ENCODE data around the gene ATF6B.

ATF6B gene

DNA sequence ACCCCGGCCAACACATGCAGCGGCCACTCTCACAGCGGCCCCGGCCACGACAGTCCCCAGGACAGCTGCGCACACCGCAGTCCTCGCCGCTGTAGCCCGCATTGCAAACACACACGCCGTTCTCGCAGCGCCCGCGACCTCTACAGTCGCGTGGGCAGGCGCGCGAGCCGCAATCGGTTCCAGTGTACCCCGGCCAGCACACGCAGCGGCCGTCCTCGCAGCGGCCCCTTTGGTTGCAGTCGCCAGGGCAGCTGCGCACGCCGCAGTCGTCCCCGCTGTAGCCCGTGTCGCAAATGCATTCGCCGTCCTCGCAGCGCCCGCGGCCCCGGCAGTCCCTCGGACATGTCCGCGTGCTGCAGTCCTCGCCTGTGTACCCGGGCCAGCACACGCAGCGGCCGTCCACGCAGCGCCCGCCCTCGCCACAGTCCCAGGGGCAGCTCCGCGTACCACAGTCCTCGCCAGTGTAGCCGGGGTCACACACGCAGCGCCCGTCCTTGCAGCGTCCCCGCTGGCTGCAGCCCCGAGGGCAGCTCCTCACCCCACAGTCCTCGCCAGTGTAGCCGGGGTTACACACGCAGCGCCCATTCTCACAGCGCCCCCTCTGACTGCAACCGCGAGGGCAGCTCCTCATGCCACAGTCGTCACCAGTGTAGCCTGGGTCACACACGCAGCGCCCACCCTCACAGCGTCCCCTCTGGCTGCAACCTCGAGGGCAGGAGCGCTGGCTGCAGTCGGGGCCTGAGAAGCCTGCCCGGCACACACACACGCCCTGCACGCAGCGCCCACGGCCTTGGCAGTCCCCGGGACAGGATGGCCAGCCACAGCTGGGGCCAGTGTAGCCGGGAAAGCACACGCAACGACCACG lies 31.4 kb downstream of the ATF6B start:
- Mint-ChIP-seq H3K4me3 (no peak overlapping the region), H3K36me3 (no peaks in the 10 kb centered on the region), H3K27ac (no peak overlapping the region), H3K27me3 (peaks cover 86% of the 10 kb centered on the region), H3K4me1 (no peaks in the 10 kb centered on the region), H3K9me3 (no peaks in the 10 kb centered on the region)
- CTCF ChIA-PET, result no interaction called here
- no peak for DNase-seq

DNA sequence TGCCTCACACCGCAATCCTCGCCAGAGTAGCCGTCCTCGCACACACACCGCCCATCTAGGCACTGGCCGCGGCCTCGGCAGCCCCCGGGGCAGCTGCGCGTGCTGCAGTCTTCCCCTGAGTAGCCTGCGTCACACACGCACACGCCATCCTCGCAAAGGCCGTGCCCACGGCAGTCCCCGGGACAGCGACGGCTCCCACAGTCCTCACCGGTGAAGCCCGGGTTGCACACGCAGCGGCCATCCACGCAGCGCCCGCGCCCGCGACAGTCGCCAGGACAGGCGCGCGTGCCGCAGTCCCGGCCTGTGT lies 32.0 kb downstream of the ATF6B start:
- H3K4me1 Mint-ChIP-seq, result no peaks in the 10 kb centered on the region
- no peak overlapping the region for H3K27ac Mint-ChIP-seq
- H3K4me3 Mint-ChIP-seq, result no peak overlapping the region
- DNase-seq, result no peak
- no peaks in the 10 kb centered on the region for H3K36me3 Mint-ChIP-seq
- H3K27me3 Mint-ChIP-seq, result peaks cover 92% of the 10 kb centered on the region
- H3K9me3 Mint-ChIP-seq, result no peaks in the 10 kb centered on the region
- CTCF ChIA-PET, result no interaction called here

DNA sequence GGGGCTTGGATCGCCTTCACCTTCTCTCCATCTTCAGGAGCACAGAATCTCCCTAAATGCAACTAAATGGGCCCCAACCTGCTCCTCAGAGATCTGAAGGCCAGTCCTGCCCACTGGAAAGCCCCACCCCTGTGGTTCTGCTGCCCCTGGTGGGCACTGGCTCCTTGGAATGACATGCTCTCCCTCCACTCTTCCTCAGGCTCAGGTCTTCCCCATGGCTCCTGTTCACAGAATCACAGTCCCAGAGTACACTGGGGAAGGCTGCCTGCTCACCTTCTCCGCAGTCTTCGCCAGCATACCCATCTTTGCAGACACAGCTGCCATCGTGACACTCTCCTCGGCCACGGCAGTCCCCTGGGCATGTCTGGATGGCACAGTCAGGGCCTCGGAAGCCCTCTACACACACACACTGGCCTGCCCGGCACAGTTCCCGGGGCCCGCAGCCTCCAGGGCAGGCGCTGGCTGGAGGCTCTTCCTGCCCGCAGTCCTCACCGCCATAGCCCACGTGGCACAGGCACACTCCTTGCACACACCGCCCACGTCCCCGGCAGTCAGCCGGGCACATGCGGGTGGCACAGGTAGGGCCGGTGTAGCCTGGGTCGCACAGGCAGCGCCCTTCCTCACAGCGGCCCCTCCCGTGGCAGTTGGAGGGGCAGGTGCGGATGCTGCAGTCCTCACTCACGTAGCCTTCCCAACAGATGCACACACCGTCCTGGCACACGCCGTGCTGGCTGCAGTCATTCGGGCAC lies 32.5 kb downstream of the ATF6B start:
- H3K27ac Mint-ChIP-seq, result no peak overlapping the region
- H3K36me3 Mint-ChIP-seq, result no peaks in the 10 kb centered on the region
- no peaks in the 10 kb centered on the region for H3K4me1 Mint-ChIP-seq
- no peak for DNase-seq
- H3K27me3 Mint-ChIP-seq, result peaks cover 95% of the 10 kb centered on the region
- no peak overlapping the region for H3K4me3 Mint-ChIP-seq
- CTCF ChIA-PET, result no interaction called here
- no peaks in the 10 kb centered on the region for H3K9me3 Mint-ChIP-seq

DNA sequence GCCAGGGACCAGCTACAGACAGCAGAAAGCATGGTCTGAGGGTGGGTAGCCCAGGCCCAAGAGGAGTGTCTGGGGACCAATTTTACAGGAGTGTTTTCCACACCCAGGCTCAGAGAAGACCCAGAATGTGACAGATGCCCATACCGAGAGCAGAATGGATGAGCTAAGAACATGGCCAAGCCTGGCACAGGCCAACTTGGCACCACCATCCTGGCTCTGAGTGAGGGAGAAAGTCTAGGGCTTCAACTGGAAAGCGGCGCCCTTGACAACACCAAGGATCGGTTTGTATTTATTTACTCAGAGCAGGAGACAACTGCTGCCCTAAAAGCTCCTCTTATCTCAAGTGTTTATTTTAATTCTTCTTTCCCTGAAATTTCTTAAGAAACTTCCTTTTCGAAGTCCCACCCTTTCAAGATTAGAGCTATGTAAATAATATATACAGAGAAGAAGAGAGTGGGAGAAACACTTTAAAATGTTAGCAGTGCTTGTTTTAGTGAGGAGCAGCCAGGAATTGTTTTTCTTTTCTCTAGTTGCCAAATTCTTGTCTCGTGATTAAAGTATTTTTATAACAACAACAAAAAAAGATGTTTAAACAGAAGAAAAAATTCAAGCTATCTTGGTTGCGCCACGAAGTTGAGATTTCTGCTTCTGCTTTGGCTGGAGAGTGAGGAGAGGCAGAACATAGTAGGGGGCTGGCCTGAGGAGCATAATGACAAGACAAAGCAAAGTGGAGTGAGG lies 35.1 kb downstream of the ATF6B start:
- CTCF ChIA-PET, result no interaction called here
- peaks cover 91% of the 10 kb centered on the region for H3K27me3 Mint-ChIP-seq
- H3K9me3 Mint-ChIP-seq, result no peaks in the 10 kb centered on the region
- H3K4me3 Mint-ChIP-seq, result no peak overlapping the region
- DNase-seq, result no peak
- H3K36me3 Mint-ChIP-seq, result no peaks in the 10 kb centered on the region
- no peak overlapping the region for H3K27ac Mint-ChIP-seq
- no peaks in the 10 kb centered on the region for H3K4me1 Mint-ChIP-seq

DNA sequence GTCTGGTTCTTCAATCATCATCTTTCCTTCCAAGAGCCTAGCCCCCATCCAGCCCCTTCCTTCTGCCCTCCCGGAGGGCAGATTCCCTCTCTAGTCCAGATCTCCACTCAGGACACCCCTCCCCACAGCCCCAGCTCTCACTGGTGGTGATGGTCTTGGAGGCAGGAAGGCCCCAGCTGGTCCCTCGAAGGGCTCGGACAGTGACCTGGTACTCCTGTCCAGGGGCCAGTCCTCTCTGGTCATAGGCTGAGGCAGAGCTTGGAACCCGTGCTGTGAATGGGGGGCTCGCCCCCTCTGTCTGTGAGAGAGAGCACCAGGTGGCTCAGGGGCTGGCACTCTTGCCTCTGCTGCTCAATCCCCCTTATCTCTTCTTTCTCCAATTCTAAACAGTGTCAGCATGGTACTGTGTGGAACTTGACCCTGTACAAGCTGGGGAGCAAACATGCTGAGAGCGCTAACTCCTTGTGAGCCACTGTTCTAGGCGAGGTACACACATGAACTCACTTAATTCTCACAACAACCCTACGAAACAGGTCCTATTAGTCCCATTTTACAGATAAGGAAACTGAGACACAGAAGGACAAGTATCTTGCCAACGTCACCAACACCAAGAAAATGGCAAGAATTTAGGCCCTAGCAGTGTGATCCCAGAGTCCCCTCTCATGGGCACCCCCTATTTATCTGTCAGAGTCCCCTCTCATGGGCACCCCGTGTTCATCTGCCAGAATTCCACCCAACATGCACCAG lies 38.8 kb downstream of the ATF6B start:
- peaks cover 89% of the 10 kb centered on the region for H3K27me3 Mint-ChIP-seq
- CTCF ChIA-PET, result interaction anchor here (1.6 kb wide), 1 partner anchor 106 kb away, joined by 3 read pairs; no protein-coding TSS in a partner anchor
- H3K4me3 Mint-ChIP-seq, result no peak overlapping the region
- no peaks in the 10 kb centered on the region for H3K9me3 Mint-ChIP-seq
- no peak overlapping the region for H3K27ac Mint-ChIP-seq
- no peak for DNase-seq
- H3K36me3 Mint-ChIP-seq, result no peaks in the 10 kb centered on the region
- H3K4me1 Mint-ChIP-seq, result peaks cover 8% of the 10 kb centered on the region

DNA sequence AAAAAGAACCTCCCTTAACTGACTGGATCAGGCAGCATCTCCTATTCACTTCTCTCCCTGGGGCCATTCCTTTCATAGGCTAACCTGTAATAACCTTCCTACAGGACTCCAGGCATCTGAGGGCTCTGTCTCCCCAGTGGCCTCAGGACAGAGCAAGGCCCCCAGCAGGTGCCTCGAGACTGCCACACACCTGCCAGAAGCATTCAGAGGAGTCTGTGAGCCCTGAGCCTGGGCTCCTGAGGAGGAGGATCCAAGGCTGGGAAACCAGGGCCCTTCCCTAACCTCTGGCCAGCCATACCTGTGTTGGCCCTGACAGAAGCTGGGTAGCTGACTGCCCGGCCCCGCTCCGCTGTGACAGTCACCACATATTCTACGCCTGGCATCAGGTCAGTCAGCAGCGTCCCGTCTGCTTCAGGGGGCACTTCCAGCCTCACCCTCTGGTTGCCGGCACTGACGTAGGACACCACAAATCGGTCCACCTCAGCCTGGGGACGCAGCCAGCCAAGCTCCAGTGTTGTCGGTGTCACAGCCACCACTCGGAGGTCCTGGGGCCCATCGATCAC lies 39.5 kb downstream of the ATF6B start:
- H3K27me3 Mint-ChIP-seq, result peaks cover 90% of the 10 kb centered on the region
- H3K9me3 Mint-ChIP-seq, result no peaks in the 10 kb centered on the region
- DNase-seq, result no peak
- peaks cover 8% of the 10 kb centered on the region for H3K4me1 Mint-ChIP-seq
- CTCF ChIA-PET, result interaction anchor here (1.6 kb wide), 1 partner anchor 107 kb away, joined by 3 read pairs; no protein-coding TSS in a partner anchor
- no peak overlapping the region for H3K27ac Mint-ChIP-seq
- H3K4me3 Mint-ChIP-seq, result no peak overlapping the region
- no peaks in the 10 kb centered on the region for H3K36me3 Mint-ChIP-seq

DNA sequence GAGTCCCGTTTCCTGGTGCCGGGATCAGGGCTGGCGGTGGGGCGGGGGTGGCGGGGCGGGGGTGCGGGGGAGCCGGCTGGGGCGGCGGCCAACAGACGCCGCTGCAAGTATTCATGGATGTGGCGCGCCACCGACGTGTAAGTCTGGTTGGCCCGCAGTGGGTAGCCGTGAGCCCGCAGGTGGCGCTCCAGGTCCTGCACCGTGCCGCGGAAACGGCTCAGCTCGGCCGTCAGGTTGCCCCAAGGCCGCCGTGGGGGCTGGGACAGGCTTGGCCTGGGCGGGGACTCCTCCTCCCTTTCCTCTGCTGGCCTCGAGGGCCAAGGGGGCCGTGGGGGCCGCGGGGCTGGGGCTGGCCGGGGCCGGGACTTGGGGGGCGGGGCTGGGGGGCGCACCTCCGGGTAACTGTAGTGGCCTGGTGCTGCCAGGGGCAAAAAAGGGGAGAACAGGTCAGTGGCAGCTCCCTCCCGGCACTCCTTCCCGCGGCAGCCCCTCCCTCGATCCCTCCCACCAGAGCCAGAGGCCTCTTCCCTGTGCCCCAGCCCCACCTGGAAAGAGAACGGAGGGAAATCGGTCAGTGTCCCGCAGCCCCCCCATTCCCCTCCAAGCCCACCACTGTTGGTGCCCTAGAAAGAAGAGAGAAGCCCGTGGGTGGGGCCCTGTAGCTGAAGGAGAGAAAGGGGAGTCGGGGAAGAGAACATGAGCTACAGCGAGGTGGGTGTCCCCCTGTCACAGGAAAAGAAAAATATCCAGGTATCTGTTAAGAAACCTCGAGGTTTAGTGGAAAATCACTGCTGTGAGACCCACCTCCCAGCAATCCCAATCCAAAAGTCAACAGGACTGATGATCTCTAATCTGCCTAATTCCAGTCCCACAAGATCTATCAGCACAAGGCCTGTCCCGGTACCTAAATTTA lies 40.2 kb downstream of the ATF6B start:
- no peak overlapping the region for H3K27ac Mint-ChIP-seq
- H3K4me1 Mint-ChIP-seq, result peaks cover 8% of the 10 kb centered on the region
- H3K27me3 Mint-ChIP-seq, result peaks cover 92% of the 10 kb centered on the region
- H3K36me3 Mint-ChIP-seq, result no peaks in the 10 kb centered on the region
- no peaks in the 10 kb centered on the region for H3K9me3 Mint-ChIP-seq
- peak; percentile 83 for DNase-seq
- CTCF ChIA-PET, result interaction anchor here (1.6 kb wide), 1 partner anchor 108 kb away, joined by 3 read pairs; no protein-coding TSS in a partner anchor
- H3K4me3 Mint-ChIP-seq, result no peak overlapping the region

DNA sequence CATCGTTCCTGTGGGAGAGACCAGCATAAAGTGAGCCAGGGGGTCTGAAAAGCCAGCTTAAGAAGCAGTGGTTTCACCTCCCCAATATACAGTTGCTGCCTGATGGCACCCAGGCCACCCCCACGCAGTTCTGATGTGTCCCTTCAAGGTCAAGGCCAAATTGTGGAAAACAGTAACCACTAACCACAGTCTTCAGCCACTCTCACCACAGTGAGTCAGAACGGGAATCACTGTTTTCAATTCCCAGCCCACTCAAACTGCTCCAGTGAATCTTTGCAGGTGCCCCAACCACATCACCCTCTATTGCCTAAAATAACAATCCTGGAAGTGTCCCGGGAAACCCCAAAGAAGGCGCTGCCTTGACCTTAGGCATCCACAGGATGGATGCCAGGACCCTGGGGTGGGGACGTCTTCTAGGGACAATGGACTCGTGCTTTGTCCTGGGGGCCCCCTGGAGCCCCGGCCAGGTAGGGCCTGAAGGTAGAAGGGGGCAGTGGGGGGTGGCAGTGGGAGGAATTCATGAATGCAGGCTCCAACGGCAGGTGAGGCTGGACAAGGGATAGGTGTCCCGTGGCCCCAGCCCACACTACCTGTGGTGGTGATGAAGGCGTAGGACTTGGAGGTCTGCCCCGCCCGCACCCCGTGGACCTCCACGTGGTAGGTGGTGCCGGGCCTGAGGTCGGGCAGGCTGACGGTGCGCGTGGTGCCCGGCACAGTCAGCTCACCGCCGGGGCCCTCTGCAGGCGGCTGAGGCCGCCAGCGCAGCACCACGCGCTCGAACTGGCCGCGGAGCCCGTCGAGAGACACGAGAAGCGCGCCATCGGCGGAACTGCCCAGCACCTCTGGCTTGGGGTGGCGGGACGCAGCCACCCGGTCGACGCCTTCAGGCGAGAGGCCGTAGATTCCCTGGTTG lies 41.1 kb downstream of the ATF6B start:
- H3K27me3 Mint-ChIP-seq, result peaks cover 89% of the 10 kb centered on the region
- CTCF ChIA-PET, result no interaction called here
- no peaks in the 10 kb centered on the region for H3K9me3 Mint-ChIP-seq
- no peak for DNase-seq
- no peak overlapping the region for H3K27ac Mint-ChIP-seq
- H3K4me3 Mint-ChIP-seq, result no peak overlapping the region
- no peaks in the 10 kb centered on the region for H3K36me3 Mint-ChIP-seq
- H3K4me1 Mint-ChIP-seq, result peaks cover 8% of the 10 kb centered on the region

DNA sequence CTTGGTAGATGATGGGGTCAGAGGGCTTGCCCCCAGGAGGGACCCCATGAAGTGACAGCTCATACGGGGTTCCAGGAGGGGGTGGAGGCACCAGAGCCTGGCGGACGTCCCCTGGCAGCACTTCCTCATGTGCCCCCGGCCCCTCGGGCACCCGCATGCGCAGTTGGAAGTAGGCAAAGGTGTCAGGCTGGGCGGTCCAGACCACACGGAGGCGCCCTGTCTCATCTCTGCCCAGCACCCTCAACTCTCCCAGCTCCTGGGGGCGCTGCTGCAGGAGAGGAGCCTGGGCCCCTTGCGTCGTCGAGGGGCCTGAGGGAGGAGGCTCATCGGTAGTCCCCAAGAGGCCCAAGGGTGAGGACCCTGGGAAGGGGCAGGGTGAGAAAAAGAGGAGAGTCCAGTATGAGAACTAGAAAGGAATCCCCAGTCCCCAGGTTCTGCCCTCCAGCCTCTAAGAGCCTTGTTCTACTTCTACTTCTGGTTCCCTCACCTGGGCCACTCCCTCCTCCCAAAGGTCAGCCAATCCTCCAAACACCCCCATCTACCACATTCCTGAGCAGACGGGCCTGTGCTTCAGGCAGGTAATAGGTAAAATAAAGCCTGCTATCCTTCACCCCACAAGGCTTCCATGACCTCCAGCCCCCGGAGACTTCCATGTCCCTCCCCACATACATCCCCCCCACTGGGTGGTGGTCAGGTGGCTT lies 42.1 kb downstream of the ATF6B start:
- CTCF ChIA-PET, result interaction anchor here (0.9 to 1.3 kb wide), 3 partner anchors 31 to 685 kb away, joined by 3 read pairs; no protein-coding TSS in a partner anchor
- no peak overlapping the region for H3K27ac Mint-ChIP-seq
- no peak for DNase-seq
- no peak overlapping the region for H3K4me3 Mint-ChIP-seq
- no peaks in the 10 kb centered on the region for H3K9me3 Mint-ChIP-seq
- no peaks in the 10 kb centered on the region for H3K36me3 Mint-ChIP-seq
- peaks cover 8% of the 10 kb centered on the region for H3K4me1 Mint-ChIP-seq
- peaks cover 86% of the 10 kb centered on the region for H3K27me3 Mint-ChIP-seq

DNA sequence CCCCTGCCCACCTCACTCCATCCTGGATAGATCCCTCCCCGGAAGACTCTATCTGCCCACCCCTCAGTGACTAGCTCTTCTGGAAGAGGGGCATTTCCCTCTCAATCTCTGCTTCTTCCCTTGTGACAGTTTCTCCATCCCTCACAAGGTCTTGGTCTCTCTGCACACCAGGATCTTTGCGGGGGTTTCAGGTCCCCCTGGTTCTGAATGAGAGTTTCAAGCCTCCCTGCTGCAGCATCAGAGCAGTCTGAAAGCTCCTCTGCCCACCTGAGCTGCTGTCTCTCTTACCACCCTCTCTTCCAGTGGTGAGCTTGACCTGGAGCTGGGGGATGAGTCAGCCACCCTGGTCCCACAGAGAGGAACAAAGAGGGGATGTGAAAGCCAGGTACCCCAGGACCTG lies 43.3 kb downstream of the ATF6B start:
- CTCF ChIA-PET, result interaction anchor here (1.3 to 1.4 kb wide), 2 partner anchors 8 to 687 kb away, joined by 3 read pairs; no protein-coding TSS in a partner anchor

DNA sequence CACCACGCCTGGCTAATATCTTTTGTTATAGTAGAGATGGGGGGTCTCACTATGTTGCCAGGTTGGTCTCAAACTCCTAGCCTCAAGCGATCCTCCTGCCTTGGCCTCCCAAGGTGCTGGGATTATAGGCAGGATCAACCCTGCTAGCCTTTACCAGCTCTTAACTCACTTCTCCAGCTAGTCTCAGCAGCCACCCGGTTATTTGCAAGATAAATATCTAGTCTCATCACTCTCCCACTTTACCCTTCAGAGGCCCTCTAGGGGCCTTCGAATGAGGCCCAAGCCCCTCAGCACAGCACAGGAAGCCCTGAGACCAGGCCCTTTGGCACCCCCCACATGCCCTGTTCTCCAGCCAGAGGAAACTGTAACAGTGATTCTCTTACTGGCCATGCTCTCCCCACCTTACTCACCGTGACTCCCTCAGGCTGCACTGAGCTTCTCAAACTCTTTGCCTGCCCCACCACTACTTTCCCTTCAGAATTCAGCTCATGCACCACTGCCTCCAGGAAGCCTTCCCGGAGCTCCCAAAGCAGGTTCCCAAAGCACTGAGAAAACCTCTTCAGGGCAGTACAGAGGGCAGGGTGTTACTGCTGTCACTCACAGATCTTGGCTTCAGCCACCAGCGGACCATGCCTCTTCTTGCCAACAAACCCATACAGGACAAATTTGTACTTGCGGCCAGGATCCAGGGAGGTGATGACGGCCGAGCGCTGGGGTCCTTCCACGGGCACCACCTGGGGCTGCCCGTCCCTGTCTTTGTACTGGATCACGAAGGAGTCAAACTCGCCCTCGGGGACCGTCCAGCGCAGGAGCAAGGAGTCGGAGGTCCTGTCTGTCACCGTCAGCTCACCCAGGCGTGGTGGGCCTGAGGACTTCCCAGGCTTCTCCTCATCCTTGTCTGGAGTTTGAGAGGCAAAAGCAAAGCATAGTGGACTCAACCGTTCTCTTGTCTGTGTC lies 44.0 kb downstream of the ATF6B start:
- DNase-seq, result no peak
- CTCF ChIA-PET, result interaction anchor here (1.3 to 1.4 kb wide), 2 partner anchors 8 to 687 kb away, joined by 3 read pairs; no protein-coding TSS in a partner anchor
- H3K27ac Mint-ChIP-seq, result no peak overlapping the region
- no peak overlapping the region for H3K4me3 Mint-ChIP-seq
- H3K9me3 Mint-ChIP-seq, result no peaks in the 10 kb centered on the region
- H3K4me1 Mint-ChIP-seq, result peaks cover 8% of the 10 kb centered on the region
- H3K27me3 Mint-ChIP-seq, result peaks cover 89% of the 10 kb centered on the region
- H3K36me3 Mint-ChIP-seq, result no peaks in the 10 kb centered on the region

More for the DNA sequence above, 43.3 kb downstream of the ATF6B start:
- no peak for DNase-seq
- H3K27ac Mint-ChIP-seq, result peak overlapping the region; percentile 51
- peaks cover 89% of the 10 kb centered on the region for H3K27me3 Mint-ChIP-seq
- no peak overlapping the region for H3K4me3 Mint-ChIP-seq
- H3K36me3 Mint-ChIP-seq, result no peaks in the 10 kb centered on the region
- H3K4me1 Mint-ChIP-seq, result peaks cover 8% of the 10 kb centered on the region
- no peaks in the 10 kb centered on the region for H3K9me3 Mint-ChIP-seq
